Testis (tissue), 3 donors: ENCODE results near the gene ARTN. TPM values are rescaled to one million over a fixed set of nuclear protein-coding genes. Genes with fewer than 3 reads are reported as not detected.

Source experiments
- DNase-seq: peaks from one replicate; pipeline ENCODE4 v3.0.0-alpha.2; 2019
- H3K27ac ChIP-seq, 2 donors: fragments of 200-600 bp; sonication (generic); one replicate each; pipeline ENCODE4 v1.5.1; 2019
- H3K27me3 ChIP-seq: fragments of 200-600 bp; sonication (generic); one replicate; pipeline ENCODE4 v1.5.1; 2019
- H3K36me3 ChIP-seq: fragments of 200-600 bp; sonication (generic); one replicate; pipeline ENCODE4 v1.5.1; 2017; ENCODE audit warnings: low read depth; ENCODE audit errors: missing control alignments
- H3K4me1 ChIP-seq: fragments of 200-600 bp; sonication (generic); one replicate; pipeline ENCODE4 v1.5.1; 2019
- H3K4me3 ChIP-seq, 2 donors: fragments of 200-600 bp; sonication (generic); one replicate each; pipeline ENCODE4 v1.5.1; 2017 to 2019
- H3K9me3 ChIP-seq: fragments of 200-600 bp; sonication (generic); one replicate; pipeline ENCODE4 v1.5.1; 2017
- POLR2A ChIP-seq: fragments of 450-650 bp; IDR thresholded peaks from one replicate; pipeline ENCODE4 v1.6.1; 2017; ENCODE audit warnings: antibody characterized with exemption, mild to moderate bottlenecking, moderate library complexity
- WGBS, 2 donors: methylation state at CpG; one replicate each; pipeline ENCODE4 v1.1.5; 2018; 5-methylcytosine and 5-hydroxymethylcytosine counted together
- intact Hi-C: fragments of 100-400 bp; cut with DNase I; formaldehyde crosslinking; loops from one replicate; pipeline ENCODE4 v1.15.1; 2023; ENCODE audit warnings: low total_unique reads
- polyA plus RNA-seq: library from polyadenylated mRNA; stranded (reverse); fragments of 350-450 nt; fragmentation: Illumina TruSeq; extraction: RNeasy Lipid Tissue Mini Kit (QIAGEN cat#74804); gene quantifications from one replicate; pipeline ENCODE4 v1.2.3, GENCODE V29; 2014; ENCODE audit warnings: low read depth, low replicate concordance; ENCODE audit not compliant: insufficient read depth
- total RNA-seq, 2 donors: library from RNA; depleted of rRNA; stranded (reverse); fragments of >200 nt; gene quantifications; one replicate each; pipeline ENCODE4 v1.2.3, GENCODE V29; 2016
- TF ChIP-seq, protein P1 (sequence below), 3 experiments: fragments of 450-650 bp in 2 of 3; fragments of 200-600 bp in 1 of 3; sonication (generic) in 1 of 3; IDR thresholded peaks; one replicate each; pipeline ENCODE4 v1.5.1; 2016 to 2019; ENCODE audit warnings: antibody characterized with exemption in 3 of 3, mild to moderate bottlenecking in 2 of 3, moderate library complexity in 1 of 3

ARTN gene
- total and polyA plus RNA-seq, 3 donors from 2014 or later = 1.6 to 5.4 (median 1.9) TPM

- Histone ChIP-seq H3K27ac (no peak overlapping the region), H3K27me3 (no peaks in the 10 kb centered on the region), H3K9me3 (no peaks in the 10 kb centered on the region), H3K4me1 (peaks cover 14% of the 10 kb centered on the region), H3K4me3 (no peak overlapping the region), H3K36me3 (no peaks in the 10 kb centered on the region)
- no peak for DNase-seq
- TF ChIP-seq POLR2A = no peak
- TF ChIP-seq, protein P1, sequence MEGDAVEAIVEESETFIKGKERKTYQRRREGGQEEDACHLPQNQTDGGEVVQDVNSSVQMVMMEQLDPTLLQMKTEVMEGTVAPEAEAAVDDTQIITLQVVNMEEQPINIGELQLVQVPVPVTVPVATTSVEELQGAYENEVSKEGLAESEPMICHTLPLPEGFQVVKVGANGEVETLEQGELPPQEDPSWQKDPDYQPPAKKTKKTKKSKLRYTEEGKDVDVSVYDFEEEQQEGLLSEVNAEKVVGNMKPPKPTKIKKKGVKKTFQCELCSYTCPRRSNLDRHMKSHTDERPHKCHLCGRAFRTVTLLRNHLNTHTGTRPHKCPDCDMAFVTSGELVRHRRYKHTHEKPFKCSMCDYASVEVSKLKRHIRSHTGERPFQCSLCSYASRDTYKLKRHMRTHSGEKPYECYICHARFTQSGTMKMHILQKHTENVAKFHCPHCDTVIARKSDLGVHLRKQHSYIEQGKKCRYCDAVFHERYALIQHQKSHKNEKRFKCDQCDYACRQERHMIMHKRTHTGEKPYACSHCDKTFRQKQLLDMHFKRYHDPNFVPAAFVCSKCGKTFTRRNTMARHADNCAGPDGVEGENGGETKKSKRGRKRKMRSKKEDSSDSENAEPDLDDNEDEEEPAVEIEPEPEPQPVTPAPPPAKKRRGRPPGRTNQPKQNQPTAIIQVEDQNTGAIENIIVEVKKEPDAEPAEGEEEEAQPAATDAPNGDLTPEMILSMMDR (IDR thresholded peaks at IDR 0.05) = no peak
- intact Hi-C loops = no loop called here
- 82 to 86% methylated on average over 12 of the region's 12 CpGs for WGBS, 2 donors
These were observed 49.8 kb downstream of the ARTN start for GRCh38 chr1:43983253-43983899.

DNA sequence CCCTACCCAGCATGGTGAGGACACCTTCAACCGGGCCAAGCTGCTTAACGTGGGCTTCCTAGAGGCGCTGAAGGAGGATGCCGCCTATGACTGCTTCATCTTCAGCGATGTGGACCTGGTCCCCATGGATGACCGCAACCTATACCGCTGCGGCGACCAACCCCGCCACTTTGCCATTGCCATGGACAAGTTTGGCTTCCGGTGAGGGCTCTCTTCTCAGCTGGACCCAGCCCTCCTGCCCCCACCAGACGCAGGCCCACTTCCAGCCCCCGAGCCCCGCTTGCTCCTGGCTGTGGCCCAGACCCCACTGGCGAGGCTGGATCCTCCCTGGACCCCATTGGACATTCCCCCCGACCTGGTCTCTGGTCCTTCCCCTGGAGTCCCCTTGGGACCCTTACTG, 51.3 kb downstream of the ARTN start:
- no peak overlapping the region for H3K27ac ChIP-seq
- intact Hi-C loops = no loop called here
- no peaks in the 10 kb centered on the region for H3K36me3 ChIP-seq
- H3K4me1 ChIP-seq = peaks cover 6% of the 10 kb centered on the region
- no peak for DNase-seq
- TF ChIP-seq, protein P1 (IDR thresholded peaks at IDR 0.05) = no peak
- no peak for TF ChIP-seq POLR2A
- no peaks in the 10 kb centered on the region for H3K9me3 ChIP-seq
- no peaks in the 10 kb centered on the region for H3K27me3 ChIP-seq
- H3K4me3 ChIP-seq = no peak overlapping the region
- 96 to 98% methylated on average over 8 to 16 of the region's 16 CpGs for WGBS, 2 donors

GRCh38 chr1:43985984-43986595, 52.5 kb downstream of the ARTN start:
- H3K27me3 ChIP-seq = no peaks in the 10 kb centered on the region
- H3K4me1 ChIP-seq = peaks cover 5% of the 10 kb centered on the region
- intact Hi-C loops = no loop called here
- H3K36me3 ChIP-seq = no peaks in the 10 kb centered on the region
- no peaks in the 10 kb centered on the region for H3K9me3 ChIP-seq
- WGBS, 2 donors = 83 to 91% methylated on average over 4 of the region's 4 CpGs
- no peak for DNase-seq
- no peak overlapping the region for H3K27ac ChIP-seq
- TF ChIP-seq, protein P1 (IDR thresholded peaks at IDR 0.05) = no peak
- no peak for TF ChIP-seq POLR2A
- H3K4me3 ChIP-seq = no peak overlapping the region

DNA sequence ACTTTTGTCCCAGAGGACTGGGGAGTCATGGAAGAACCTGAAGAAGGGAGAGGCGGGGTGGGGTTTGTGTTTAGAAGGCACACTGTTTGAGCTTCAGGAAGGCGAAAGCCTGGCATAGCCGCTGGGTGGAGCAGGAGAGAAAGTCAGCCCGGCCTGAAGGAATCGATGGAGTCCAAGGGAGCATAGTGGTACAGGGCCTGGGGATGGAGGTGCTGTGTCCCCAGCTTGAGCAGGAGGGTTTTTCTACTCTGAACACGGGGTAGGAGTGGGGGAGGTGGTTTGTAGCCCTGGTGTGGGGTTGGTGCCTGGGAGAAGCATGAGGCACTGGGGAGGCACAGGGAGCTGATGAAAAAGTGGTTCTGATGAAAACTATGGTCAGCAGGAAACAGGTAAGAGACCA, 53.1 kb downstream of the ARTN start:
- Histone ChIP-seq H3K9me3 (no peaks in the 10 kb centered on the region), H3K27me3 (no peaks in the 10 kb centered on the region), H3K4me3 (no peak overlapping the region), H3K27ac (no peak overlapping the region), H3K36me3 (no peaks in the 10 kb centered on the region), H3K4me1 (peaks cover 5% of the 10 kb centered on the region)
- DNase-seq = no peak
- TF ChIP-seq, protein P1 (IDR thresholded peaks at IDR 0.05) = no peak
- TF ChIP-seq POLR2A = no peak
- intact Hi-C loops = no loop called here
- 76% methylated on average over 6 of the region's 6 CpGs for WGBS, 2 donors

Other genes with a start within 250 kb of the ARTN start
- 10 to 100 TPM; 50.7 to 62.0 TPM for gene ST3GAL3, start 226.3 kb upstream of the ARTN start, total RNA-seq
- 42.9 TPM for gene ST3GAL3, start 226.3 kb upstream of the ARTN start, polyA plus RNA-seq
- gene IPO13, start 13.1 kb downstream of the ARTN start, total RNA-seq = 10 to 100 TPM; 67.3 to 77.0 TPM
- gene IPO13, start 13.1 kb downstream of the ARTN start, polyA plus RNA-seq = 138 TPM
- 10 to 100 TPM; 39.4 to 44.7 TPM for gene DPH2, start 36.2 kb downstream of the ARTN start, total RNA-seq
- 27.6 TPM for gene DPH2, start 36.2 kb downstream of the ARTN start, polyA plus RNA-seq
- 100 to 1,000 TPM; 173 to 222 TPM for gene ATP6V0B, start 41.2 kb downstream of the ARTN start, total RNA-seq
- gene ATP6V0B, start 41.2 kb downstream of the ARTN start, polyA plus RNA-seq = 102 TPM
- gene B4GALT2, start 45.4 kb downstream of the ARTN start, total RNA-seq = 10 to 100 TPM; 40.9 to 65.9 TPM
- gene B4GALT2, start 45.4 kb downstream of the ARTN start, polyA plus RNA-seq = 47.7 TPM
- 10 to 100 TPM; 28.8 to 31.3 TPM for gene CCDC24, start 57.8 kb downstream of the ARTN start, total RNA-seq
- gene CCDC24, start 57.8 kb downstream of the ARTN start, polyA plus RNA-seq = 64.9 TPM
- 1 to 10 TPM; 1.2 to 1.7 TPM for gene SLC6A9, start 97.7 kb downstream of the ARTN start, total RNA-seq
- 2.3 TPM for gene SLC6A9, start 97.7 kb downstream of the ARTN start, polyA plus RNA-seq
- gene KLF17, start 185.0 kb downstream of the ARTN start, total RNA-seq = 1 to 10 TPM; 5.2 to 7.6 TPM
- gene KLF17, start 185.0 kb downstream of the ARTN start, polyA plus RNA-seq = 21.8 TPM
- gene KLF18, start 207.8 kb downstream of the ARTN start, total RNA-seq = under 1 TPM; 0.39 to 0.81 TPM
- 0.25 TPM for gene KLF18, start 207.8 kb downstream of the ARTN start, polyA plus RNA-seq